NCI-H2107 treated with DMSO at 0.1 percent for 48 hours (cell line): ENCODE measurements around the gene ITPK1.

Experiments used
- DNase-seq: peaks from one replicate; lab custom pipeline; 2025; ENCODE audit not compliant: unreplicated experiment; lab: John Stamatoyannopoulos, UW

Gene ITPK1

DNA sequence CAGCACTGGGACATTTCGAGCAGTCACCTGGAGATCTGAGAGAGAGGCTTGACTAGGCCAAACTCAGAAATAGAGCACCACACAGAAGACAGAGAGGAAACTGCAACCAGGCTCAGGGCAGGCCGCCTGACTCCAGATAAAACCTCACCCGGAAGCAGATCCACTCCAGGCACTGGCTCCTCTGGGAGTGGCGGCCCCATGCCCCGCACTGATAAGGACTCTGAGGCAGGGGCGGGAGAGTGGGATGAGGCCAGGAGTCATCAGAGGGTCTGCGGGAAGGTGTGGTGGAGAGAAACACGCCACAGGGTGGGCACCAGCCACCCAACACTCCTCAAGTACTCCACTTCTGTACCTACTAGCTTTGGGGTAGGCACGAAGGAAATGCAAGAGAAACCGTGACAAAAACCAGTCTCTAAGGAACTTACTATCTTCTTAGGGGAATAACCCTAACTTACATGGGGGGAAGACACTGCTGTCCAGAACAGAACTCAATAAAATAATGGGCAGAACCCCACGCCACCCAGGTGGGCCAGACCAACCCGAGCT is 121.5 kb downstream of the ITPK1 start:
- DNase-seq, result no peak

DNA sequence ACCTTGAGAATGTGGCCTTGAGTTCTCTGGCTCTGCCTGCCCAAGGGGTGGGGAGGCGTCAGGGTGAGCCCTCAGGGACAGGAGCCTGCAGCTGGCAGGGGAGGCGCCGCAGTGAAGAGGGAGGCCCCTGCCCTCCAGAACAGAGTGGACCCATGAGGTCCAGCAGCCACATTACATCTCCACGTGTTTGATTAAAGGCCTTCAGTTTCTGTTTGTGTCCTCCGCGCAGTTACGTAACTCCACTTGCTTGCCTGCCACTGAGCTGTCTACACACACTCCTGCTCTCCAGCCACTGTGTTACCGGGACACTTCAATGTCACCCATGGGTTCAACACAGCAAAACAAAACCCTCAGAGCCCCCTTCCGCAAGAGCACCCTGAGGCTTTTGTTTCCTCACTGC is 122.4 kb downstream of the ITPK1 start:
- DNase-seq, result no peak

DNA sequence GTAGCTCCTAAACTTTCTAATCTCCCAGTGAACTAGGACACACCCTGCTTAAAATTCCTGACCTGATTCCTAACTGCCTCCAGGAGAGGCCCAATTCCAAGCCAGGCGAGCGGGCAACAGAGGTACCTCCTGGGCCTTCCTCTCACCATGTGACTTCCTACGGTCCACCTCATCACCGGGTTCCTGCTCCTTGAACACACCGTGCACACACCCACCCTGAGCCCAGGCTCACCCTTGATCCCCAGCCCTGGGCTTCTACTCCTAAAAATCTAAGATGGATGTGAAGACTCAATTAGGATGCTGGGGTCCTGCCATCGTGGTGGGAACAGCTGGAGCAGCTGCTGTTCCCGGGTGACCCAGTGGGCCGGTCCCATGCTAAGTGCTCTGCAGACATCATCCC is 124.2 kb downstream of the ITPK1 start:
- no peak for DNase-seq

DNA sequence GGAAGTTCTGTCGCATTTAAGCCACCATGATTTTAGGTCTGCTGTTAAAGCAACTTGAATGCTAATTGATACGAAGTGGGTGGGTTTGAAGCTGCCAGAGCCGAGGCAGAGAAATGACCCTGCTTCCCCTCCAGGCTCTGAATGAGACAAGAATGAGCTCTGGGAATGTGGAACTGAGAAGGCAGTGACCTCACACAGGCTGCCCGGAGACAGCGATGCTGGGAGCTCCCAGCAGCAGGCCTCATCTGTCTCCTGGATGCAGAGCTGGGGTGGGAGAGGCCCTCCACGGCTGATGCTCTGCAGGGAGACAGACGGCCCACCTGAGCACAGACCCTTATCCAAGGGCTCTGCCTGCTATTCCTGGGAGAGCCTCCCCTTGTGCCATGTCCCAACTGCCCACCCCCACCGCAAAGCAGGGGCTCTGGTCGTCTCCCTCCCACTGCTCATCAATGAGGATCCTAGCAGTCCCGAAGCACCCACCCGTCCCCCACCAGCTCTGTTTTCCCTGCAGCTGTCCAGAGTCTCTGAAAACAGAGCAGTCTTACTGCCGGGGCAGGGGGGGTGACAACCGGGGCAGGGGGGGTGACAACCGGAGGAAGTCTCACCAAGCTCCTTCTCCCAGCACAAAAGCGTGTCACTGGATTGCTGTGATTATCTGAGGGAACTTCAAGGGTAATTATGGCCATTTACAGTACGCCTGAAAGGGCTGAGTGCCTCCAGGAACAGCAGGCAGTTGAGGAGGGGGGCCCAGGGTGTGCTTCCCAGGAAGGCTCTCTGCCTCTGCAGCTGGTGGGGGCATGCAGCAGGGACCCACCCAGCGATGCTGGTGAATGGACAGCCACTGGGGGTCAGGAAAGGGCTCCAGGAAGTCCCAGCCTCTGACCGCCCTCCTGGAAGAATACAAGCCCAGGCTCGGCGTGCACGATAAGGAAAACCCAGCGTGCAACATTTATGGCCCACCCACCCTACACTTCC is 125.0 kb downstream of the ITPK1 start:
- DNase-seq, result peak; percentile 11

DNA sequence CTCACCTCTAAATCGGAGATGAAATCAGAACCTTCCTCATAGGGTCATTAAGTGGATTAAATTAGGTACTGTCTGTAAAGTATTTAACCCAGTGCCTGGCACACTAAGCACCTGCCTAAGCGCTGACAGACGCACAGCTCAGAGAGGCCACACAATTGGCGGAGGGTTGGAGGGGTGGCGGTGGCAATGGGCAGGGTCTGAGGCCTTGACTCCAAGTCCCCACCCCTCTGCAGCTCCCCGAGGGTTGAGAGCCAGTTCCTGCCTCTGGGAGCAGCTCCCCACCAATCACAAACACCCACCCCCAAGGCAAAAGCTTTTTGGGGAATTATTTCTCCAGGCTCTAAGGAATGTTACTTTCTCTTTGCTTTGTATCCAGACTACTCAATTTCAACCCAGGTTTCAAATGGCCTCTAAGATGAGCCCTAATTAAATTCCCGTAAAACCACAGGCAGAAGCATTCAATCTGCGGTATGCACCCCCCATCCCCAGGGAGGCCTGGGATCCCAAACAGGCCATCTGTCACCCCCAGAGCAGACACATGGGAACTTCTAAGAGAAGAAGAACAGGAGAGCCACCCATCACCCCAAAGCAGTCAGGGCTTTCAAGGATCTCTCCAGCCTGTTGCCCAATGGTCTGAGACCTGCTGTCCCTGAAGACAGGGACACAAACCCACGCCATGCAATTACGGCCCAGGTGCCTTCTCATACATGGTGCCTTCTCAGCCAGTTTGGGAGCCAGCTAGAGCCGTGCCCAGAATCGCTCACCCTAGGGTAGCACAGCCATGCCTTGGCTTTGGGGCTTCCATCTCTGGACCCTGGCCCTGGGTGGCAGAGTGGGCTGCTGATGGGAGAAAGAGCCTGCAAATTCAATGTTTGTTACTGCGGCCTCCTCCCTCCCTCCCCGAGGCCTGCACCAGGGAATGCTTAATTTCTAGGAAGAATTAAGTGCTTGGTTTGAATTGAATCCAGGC is 126.7 kb downstream of the ITPK1 start:
- peak; percentile 93 for DNase-seq

DNA sequence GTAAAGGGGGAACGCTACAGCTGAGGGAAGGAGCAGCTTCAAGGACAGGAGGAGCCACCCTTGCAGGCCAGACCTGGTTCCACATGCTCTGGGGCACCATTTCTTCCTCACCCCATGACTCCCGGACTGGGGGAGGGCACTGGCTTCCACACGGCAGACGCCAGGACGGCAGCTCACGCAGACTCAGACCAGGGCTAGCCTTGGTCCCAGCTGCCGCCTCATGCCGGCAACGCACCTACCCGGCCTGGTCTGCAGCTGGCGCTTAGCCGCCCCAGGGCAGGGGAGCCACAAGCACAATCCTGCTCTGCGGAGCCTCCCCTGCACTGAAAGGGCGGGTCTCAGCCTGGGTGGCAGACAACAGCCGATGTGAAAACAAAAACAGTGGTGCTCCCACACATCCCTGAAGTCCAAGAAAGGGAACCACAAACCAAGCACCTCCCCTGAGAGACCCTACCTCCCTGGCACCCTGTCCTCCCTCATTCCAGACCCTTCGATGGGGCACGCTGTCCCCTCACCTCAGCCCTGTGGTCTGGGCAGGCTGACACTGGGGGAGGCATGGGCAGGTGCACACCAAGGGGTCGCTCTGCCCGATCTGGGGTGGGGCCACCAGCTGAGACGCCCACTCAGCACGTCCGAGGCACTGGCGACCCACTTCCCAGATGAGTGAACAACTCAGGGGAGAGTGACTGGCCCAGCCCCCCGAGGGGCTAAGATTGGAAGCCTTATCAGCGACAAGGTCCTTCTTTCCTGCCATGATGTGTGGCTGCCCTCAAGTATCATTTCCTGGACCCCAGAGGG is 127.8 kb downstream of the ITPK1 start:
- no peak for DNase-seq

DNA sequence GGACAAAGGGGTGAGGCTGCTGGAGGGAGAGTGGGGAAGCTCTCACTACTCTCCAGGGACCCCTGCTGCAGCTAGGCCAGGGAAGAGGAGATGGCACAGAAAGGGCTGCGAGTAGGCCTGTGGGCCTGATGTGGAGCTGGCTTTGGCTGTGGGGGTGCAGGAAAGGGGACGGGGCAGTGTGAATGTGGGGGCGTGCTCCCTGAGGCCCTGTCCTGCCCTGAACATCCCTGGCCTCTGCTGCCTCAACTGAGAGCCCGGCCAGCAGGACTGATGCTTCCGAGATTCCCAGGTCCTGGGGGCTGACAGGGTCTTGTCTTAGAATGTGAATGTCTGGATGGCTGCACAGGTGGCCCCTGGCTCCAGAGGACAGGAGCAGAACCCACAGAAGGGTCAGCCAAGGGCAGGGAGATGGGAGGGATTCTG is 128.6 kb downstream of the ITPK1 start:
- no peak for DNase-seq

DNA sequence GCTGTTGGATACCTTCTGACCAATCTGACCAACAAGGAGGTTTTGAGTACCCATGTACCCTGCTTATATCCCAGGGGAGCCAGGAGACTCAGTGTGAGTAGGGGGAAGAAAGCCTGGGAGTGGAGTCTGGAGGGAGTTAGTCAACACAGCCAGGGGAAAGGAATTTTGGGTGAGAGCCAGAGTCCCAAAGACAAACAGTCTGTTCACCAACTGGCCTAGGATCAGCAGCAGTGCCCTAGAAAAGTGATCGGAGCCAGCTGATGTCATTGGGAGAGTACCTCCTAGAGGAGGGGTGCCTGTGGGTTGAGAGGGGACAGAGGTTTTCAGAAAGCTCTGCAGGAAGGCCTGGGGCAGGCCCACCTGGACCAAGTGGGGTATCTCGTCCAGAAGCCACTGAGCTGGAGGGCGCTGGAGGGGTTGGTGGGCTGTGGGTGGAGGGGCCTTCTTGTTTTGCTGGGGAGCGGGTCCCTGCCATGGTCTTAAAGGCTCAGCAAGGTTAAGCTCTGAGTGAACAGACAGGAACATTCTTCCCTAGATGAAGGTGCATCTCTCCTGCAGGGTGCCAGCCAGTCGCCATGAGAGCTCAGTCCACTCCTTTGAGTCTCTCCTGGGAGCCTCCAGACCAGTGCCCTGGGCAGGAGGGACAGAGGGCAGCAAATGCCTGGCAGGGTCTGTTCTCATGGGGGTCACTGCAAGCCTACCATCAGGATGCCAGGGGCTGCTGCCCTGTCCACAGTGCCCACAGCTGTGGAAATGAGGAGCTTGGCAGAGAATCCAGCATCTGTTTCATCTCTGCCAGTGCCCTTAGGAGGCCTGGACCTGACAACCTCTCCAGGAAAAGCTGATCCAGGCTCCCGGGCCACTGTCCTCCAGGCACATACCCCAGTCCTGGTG is 129.2 kb downstream of the ITPK1 start:
- DNase-seq, result no peak

DNA sequence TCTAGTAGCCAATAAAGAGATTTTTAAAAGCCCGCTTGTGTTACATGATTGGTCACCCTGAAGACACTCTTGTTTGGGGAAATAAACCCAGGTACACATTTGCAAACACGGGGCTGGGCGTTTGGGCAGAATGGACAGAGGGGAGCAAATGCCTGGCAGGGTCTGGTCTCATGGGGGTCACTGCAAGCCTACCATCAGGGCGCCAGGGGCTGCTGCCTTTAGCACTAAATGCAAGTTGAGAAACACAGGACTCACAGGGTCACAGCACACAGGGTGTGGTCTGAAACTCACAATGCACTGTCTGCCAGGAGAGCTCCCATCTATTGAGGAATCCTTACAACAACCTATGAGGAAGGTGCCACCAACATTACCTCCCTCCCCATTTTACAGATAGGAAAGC is 130.2 kb downstream of the ITPK1 start:
- no peak for DNase-seq

DNA sequence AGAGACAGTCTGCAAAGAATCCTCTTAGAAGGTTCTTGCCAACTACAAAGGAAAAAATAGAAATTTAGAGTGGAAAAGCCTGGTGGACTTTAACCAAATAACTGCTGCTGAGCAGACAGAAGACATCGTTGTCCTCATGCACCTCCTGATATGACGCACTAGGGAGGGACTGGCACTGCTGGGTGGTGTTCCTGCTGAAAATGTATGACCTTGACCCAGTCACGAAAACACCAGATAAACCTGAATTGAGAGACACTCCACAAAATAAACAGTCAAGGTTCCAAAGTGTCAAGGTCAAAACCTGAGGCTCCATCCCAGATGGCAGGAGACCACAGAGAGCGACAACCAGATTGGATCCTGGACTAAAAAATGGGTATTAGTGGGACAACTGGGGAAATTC is 130.8 kb downstream of the ITPK1 start:
- DNase-seq, result no peak

DNA sequence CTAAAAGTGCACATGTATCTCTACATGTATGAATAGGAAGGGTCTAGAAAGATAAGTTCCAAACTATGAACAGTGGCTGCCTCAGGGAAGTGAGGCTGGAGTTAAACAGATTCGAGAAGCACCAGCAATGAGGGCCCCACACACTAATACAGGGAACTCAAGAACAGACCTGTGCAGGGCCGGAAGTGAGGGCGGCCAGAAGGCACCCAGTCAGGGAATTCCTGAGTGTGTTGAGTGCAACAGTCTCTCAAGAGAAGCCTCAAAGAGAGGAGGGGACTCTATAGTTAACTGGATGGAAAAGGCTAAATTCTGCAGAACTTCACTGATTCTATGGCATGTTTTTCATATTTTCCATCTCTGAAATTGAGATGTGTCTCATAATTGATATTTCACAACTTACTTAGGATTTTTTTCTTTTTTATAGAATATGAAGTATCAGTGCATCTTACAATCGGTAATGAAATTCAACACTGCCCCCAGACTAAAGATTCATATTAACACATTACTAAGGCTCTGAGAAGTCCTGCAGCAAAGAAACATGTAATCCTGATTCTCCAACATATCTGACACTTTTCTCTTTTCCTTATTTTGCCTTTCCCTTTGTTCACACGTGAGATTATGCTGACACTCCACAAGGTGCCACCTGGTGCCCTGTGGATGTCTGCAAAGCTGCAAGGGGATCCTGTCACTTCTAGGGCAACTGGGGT is 131.5 kb downstream of the ITPK1 start:
- no peak for DNase-seq

DNA sequence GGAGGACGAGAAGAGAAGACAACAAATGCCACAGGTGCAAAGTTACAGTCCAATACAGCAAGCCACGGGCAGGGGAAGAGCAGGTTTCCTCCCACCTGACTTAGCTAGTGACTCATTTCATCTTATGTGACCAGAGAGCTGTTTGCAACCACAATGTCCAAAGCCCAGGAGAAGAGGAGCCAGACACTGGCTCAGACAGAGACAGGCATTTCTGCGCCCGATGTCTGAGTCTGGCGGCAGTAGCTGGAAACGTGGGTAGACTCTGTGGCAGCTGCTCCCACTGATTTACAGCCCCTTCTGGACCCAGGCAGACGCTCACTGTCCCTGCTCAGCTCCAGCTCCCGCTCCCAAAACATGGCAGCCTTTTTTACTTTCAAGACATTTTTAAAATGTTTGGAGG is 132.8 kb downstream of the ITPK1 start:
- no peak for DNase-seq

DNA sequence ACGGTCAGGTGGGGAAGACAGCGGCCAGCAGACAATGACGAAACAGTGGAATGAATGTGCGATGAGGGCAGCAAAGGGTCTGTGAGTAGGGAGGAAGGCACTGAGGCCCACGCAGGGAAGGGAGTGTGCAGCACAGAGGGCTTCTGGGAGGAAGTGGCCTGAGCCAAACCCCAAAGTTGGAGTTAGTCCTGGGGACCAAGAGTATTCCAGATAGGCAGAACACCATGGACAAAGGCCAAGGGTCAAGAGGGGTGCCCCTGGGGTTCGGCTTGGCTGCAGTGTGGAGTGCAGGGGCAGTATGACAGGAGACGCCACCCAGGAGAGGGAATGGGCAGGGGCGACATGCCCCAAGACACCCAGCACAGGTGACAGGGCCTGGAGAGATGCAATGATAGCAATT is 134.0 kb downstream of the ITPK1 start:
- no peak for DNase-seq

DNA sequence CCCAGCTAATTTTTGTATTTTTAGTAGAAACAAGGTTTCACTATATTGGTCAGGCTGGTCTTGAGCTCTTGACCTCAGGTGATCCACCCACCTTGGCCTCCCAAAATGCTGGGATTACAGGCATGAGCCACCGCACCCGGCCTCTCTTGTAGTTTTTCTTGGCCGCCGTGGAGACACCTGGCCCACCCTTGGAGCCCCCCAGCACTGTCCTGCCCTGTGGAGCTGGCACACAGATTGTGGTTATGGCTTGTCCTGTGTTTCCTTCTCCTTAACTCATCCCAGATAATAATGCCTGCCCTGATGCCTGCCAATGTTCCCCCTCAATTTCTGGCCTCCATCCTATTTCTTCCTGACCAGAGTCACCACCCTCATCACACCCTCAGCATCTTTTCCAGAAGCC is 134.9 kb downstream of the ITPK1 start:
- DNase-seq, result no peak

DNA sequence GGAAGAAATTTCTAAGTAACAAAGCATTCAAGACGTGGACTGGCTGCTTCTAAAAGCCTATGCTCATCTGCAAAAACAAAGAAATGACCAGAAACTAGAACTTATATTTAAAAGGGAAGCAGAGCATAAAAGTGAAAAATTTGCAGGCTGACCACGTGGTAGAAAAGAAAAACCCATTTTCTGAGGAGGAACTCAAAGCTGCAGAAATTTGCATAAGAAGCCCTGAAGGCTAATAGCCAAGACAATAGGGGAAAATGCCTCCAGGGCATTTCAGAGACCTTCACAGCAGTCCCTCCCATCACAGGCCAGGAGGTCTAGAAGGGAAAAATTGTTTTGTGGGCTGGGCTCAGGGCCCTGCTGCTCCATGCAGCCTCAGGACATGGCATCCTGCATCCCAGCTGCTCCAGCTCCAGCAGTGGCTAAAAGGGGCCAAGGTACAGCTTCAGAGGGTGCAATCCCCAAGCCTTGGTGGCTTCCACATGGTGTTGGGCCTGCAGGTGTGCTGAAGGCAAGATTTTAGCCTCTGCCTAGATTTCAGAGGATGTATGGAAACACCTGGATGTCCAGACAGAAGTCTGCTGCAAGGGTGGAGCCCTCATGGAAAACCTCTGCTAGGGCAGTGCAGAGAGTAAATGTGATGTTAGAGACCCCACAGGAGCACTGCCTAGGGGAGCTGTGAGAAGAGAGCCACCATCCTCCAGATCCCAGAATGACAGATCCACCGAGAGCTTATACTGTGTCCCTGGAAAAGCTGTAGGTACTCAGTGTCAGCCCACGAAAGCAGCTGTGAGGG is 137.3 kb downstream of the ITPK1 start:
- DNase-seq, result no peak

DNA sequence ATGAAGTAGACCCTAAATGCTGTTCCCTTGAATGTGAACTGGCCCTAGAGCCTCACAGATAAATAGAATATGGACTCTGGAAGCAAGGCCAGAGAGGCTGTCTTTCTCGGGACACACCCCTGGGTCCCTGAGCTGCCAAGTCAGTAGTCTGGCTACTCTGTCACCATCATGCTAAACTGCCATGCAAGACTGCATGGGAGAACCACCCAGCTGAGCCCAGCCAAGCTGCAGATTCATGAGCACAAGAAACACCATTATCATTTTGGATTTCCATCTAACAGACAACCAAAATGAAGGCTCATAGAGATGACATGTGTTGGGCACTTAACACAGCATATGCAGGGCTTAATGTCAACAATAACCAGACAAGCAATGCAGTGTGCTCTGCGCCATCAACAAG is 139.5 kb downstream of the ITPK1 start:
- DNase-seq, result no peak

DNA sequence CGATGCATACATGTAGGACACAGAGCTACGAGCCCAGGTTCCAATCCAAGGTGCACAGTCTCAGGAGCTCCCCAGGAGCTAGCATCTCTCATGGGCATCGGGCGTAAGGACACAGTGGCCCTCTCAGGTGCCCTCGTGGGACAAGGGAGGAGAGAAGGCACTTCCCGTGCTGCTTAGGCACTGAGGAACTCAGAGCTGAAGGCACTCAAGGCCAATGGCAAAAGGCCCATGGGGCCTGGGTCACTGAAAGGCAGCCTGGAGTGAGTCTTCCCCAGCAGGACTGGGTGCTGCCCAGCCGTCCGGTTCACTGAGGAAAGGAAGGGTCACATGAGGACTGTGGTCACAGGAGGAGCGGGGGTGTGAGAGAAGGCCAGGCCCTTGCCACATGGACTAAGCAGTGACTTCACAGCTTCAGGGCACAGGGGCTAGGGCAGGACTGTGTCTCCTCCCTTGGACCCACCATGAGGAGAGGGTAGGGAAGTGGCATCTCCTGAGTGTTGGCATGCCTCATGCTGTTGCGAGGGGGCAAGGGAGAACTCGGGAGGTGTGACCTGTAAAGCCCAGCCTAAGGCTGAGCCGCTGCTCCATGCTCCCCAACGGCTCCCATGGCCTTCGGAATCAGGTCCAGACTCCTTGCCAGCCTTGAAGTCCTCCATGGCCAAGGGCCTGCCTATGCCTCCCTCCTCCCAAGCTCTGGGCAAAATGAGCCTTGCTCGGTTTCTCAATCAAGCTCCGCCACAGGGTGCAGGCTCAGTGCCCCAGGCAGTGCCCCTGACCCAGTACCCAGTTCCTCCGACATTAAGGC is 141.0 kb downstream of the ITPK1 start:
- DNase-seq, result no peak
